ENCODE measurements around the gene COL4A1. TPM values are rescaled to one million over a fixed set of nuclear protein-coding genes. Genes with fewer than 3 reads are reported as not detected.
"Not testable (repeated sequence)": the region's sequence is repeated elsewhere in the genome, so short reads cannot be mapped to it uniquely, and the experiment has no call there.

Gene COL4A1
- total RNA-seq, 1 donor from 2014 or later, result 27.5 TPM

DNA sequence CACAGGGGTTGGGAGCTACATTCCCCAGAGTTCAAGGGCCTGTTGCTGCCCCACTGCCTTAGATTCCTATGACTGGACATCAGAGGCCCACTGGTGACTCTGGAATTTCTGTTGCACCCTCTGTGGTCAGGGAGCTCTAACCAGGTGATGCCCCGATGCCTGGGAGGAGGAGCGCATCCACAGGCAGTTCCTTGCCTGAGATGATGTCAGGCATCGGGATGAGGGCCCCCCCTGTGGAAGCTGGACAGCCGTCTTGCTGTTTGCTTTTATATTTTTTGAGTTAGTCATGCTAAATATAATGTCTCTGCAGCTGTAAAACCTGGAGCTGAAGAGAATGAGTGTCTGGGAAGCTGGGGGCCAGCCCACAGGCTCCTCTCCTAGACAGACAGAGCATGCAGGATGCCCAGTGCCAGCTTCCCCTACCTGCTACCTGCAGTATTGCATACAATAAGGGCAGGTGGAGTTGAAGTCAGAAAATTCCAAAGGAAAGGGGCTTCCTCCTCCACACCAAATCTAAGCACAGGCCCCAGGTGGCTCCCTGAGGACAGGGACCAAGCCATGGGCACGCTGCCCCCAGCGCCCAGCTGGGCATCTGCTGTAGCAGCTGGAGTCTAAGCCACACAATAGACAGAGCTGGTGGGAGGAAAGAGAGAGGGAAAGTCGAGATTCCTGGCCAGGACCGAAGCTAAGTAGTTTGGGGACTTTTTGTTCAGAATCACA is 16.4 kb upstream of the COL4A1 start:
- no peak for ATAC-seq

DNA sequence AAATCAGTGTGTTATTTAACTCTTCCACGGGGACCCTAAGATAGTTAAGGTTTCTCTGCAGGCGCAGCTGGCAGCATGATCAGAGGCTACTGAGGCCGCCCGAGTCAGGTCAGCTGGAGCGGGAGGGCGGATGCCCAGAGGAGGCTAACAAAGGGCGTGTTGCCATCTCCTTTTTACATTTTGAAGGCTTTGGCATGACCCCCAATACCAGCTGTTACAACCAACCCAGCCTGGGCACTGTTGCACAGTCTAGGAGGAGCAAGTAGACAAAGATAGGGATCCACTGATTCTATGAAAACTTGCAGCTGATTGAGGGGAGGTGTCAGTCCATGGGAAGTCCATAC is 15.8 kb upstream of the COL4A1 start:
- no peak for ATAC-seq

GRCh38 chr13:110322126-110322827 is 15.3 kb upstream of the COL4A1 start:
- no peak for ATAC-seq

- not testable (repeated sequence) for ATAC-seq
These were observed 14.6 kb upstream of the COL4A1 start for GRCh38 chr13:110321573-110321972.

DNA sequence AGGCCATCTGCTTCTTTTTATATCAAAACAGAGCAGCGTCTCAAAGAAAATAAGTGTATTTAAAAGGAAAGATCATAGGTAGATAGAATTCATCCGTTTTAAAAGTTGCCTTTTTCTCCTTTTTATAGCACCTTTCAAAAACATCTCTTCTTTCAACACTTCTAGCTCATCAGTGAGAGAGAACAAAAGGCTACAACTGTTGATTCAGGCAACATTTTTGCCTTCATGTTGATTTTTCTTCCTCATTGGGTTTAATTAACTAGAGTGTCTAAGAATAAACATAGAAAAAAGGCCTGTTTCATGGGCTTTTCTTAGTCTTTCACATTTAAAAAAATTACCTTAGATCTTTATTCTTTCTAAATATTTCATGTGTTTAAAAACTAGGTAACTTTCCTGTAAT is 13.7 kb upstream of the COL4A1 start:
- no peak for ATAC-seq

- peak; percentile 27 for ATAC-seq
These were observed 13.0 kb upstream of the COL4A1 start for GRCh38 chr13:110319774-110320509.

DNA sequence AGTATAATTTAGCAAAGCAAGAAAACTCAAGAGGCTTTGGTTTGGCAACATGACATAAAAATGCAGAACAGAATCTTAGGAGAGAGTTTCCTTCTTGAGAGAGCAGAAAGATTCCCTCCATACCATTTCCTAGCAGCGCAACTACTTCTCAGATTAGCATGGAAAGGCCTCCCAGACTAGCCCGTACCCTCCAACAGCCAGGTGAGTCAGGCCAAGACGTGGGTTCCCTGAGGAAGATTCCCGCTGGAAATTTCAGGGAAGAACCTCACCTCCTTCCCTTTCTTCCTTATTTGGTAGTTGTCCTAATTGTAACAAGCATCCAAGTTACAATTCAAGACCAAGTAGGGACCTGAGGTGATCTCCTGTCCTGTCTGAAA is 12.4 kb upstream of the COL4A1 start:
- ATAC-seq, result no peak

GRCh38 chr13:110318920-110319319 is 12.0 kb upstream of the COL4A1 start:
- no peak for ATAC-seq

DNA sequence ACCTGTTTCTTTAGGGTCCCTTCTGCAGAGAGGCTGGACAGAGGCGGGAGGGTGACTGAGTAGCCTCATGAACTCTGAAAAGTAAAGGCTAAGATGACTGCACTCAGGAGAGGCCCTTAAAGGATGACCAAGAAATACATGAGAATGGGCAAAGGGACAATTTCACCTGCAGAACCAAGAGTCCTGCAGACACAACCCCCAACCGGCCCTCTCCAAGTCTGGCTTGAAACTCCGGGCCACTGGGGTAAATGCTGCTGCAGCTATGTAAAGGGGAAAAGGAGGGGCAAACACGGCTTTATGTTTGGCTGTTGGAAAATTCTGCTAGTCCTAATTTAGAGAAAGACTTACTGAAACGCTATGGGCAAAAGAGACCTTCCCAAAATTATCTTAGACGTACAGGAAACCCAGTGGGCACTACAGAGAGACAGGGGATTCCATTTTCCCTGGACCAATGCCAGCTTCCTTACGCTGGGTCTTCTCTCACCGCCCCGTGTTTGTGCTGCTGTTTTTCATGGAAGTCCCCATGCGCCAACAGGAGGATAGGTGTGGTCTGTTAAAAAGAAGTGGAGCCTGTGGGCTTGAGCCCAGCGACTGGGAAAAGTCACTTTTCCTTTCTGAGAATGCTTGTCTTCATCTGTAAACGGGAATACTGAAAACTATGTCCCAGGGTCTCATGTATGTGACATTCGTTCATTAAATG is 10.7 kb upstream of the COL4A1 start:
- no peak for ATAC-seq

DNA sequence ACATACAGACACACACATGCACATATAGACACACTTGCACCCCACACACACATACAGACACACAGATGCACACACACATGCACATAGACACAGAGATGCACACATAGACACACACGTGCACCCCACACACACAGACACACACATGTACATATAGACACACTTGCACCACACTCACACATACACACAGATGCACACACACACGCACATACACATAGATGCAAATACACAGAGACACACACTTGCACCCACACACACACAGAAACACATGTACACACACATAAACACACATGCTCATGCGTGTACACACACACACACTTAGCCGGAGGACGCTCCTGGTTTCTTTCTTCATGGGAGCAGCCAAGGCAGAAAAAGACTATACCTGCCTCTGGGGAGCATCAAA is 10.1 kb upstream of the COL4A1 start:
- no peak for ATAC-seq

DNA sequence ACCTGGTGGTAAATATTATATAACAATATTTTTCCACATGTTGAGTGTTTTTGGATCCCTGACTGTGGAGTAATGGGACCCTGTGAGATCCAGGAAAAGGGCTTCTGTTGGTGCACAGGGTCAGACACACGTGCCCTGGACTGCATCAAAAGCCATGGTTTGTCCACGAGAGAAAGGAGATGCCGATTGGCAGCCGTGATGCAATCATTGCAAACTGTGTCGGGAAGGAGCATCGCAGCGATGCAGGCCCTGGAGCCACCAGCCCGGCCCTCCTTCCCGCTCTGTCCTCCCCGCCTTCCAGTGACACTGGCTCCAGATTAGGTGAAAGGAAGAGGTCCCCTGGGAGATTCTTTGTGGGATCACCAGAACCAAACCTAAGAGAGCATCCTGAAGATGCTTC is 9.2 kb upstream of the COL4A1 start:
- ATAC-seq, result no peak

- ATAC-seq, result no peak
These were observed 7.7 kb upstream of the COL4A1 start for GRCh38 chr13:110314516-110315245.

GRCh38 chr13:110313733-110314132 is 6.8 kb upstream of the COL4A1 start:
- ATAC-seq, result not testable (repeated sequence)

- not testable (repeated sequence) for ATAC-seq
These were observed 6.3 kb upstream of the COL4A1 start for GRCh38 chr13:110313261-110313660.

DNA sequence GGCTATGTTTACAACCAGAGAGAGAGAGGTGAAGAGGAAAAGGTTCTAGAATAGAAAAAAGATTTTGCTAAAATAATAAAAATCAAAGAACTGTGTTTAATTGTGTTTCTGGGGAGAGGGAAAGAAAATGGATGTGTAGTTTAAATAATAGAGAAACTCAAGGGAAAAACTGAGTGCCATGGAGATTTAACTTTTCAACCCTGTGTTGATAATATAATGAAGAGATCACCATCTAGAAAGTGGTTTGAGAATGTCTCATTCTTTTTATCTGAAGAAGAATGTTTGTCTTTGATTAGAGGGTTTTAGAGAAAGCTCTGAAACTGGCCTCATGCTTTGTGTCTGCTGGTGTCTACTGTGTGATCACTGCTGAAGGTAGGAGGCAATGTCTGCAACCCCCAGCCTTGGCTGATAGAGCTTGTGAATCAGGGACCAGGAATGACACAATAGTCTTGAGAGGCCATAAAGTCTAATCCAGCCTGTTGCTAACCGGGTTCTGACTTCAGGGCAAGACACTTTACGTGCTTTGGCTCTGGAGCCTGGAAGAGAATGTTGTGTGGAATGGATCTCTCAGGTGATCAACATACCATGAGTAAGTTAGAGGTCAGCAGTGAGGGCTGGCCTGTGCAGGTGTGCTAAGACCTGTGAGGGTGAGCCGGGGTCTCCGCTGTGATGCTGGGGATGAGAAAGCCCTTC is 5.5 kb upstream of the COL4A1 start:
- ATAC-seq, result no peak

GRCh38 chr13:110311443-110312338 is 4.7 kb upstream of the COL4A1 start:
- no peak for ATAC-seq

DNA sequence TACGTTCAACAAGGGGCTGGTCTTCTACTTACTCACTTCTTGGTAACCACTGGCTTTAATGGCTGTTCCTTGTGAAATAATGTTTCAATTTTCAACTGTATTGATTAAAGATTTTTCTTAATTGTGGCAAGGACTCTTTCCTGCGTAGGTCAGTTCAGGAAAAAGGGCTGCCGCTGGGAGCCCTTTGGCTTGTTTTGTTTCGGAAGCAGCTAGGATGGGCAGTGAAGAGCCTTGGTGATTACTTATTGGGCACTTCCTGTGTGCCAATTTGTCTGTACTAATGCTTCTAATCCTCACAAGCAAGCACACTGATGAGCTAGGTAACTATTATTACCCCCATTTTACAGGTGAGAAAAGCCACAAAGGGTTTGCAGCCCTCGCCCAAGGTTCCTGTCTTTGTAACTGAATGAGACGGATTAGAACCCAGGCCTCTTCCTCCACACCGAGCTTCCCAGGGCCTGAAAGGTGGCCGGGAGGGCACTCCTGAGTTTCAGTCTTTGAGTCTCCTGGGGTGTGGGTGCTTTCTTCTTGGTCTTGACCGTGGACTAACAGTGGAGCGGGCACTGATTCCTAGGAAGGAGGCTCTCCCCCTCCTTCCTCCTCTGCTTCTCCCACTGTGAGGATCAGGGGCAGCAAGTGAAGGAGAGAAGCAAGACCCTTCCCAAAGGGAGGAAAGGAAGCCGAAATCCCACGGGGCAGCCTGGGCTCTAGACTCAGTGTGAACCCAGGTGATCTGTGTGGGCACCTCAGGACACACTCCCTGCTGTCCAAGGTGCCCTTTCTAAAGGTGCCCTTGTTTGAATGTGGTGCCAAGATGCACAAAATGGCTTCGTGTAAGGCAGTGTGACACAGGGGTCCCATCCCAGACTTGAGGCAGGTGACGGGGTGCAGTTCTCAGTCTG is 3.8 kb upstream of the COL4A1 start:
- ATAC-seq, result no peak

DNA sequence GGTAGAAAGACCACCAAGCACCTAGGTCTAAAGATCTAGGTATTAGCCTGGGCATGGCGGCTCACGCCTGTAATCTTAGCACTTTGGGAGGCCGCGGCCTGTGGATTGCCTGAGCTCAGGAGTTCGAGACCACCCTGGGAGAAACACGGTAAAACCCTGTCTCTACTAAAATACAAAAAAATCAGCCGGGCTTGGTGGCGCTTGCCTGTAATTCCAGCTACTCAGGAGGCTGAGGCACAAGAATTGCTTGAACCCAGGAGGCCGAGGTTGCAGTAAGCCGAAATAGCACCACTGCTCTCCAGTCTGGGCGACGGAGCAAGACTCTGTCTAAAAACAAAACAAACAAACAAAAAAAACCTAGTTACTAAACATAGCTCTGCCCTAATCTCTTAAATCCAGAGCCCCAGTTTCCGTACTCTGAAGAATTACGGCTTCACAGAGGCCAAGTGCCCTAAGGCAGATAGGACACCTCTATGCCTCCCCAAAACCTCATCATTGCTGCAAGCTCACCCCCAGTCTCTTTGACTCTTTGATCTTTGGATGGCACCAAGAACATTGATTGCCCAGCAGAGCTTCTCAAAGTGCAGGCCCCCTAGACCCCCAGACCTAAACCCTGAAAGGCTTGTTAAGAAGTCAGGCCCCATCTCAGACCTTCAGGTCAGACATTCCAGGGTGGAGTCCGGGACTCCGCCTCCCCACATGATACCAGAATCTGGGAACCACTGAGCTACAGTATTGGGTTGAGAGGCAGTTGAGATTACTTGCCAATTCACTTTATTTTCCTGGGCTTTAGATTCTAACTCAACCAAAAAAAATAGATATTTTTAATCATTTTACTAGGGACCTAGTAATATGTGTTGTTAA is 2.9 kb upstream of the COL4A1 start:
- ATAC-seq, result no peak
